ENCODE results near the gene ADAM33.

ADAM33 gene

DNA sequence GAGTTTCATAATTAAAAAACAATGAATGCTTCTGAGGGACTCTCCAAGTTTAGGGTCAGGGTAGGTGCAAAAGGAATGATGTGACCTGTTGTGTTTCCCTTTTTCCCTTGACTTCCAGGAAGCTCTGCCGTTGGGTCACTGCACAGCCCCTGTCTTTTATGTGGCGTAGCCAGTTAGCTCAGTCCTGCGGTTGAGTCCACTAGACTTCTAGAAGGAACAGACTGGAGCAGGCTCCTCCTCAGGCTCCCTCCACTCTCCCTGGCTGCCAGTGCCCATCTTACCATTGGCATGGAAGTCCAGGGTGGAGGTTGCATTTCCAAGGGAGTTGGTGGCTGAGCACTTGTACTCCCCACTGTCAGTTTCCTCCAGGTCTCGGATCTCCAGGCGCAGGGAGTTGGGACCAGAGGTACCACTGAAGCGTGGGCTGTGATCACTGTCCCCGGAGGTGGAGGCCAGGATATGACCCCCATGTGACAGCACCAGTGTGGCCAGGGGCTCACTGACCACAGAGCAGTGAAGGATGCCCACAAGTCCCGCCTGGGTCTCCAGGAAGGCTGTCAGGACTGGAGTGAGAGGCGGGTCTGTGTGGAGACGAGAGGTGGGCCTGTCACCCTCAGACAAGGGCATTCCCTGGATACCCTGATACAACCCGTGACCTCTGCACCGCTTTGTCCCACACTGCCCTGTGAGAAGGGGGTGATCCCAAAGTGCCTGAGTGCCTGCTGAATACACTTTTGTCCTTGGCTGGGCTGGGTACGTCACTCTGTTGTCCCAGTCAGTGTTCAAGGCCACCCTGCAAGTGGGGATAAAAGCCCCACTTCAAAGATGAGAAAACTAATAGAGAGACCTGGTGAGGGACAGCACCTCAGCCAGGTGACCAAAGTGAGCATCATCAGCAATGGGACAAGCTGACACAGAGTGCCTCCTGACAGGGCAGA, 19.5 kb upstream of the ADAM33 start:
- TF ChIP-seq, protein P1, sequence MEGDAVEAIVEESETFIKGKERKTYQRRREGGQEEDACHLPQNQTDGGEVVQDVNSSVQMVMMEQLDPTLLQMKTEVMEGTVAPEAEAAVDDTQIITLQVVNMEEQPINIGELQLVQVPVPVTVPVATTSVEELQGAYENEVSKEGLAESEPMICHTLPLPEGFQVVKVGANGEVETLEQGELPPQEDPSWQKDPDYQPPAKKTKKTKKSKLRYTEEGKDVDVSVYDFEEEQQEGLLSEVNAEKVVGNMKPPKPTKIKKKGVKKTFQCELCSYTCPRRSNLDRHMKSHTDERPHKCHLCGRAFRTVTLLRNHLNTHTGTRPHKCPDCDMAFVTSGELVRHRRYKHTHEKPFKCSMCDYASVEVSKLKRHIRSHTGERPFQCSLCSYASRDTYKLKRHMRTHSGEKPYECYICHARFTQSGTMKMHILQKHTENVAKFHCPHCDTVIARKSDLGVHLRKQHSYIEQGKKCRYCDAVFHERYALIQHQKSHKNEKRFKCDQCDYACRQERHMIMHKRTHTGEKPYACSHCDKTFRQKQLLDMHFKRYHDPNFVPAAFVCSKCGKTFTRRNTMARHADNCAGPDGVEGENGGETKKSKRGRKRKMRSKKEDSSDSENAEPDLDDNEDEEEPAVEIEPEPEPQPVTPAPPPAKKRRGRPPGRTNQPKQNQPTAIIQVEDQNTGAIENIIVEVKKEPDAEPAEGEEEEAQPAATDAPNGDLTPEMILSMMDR (IDR thresholded peaks at IDR 0.05) = no peak
- no peak overlapping the region for H3K4me3 ChIP-seq
- DNase-seq (ENCODE audit: low spot score) = peak; percentile 64

GRCh38 chr20:3699037-3699436, 17.2 kb upstream of the ADAM33 start:
- DNase-seq (ENCODE audit: low spot score) = no peak
- Histone ChIP-seq H3K27ac (no peak overlapping the region), H3K4me3 (no peak overlapping the region)
- TF ChIP-seq, protein P1 (IDR thresholded peaks at IDR 0.05) = no peak

More for the DNA sequence above, 19.5 kb upstream of the ADAM33 start:
- H3K27ac ChIP-seq = no peak overlapping the region

GRCh38 chr20:3698591-3699001, 16.8 kb upstream of the ADAM33 start:
- TF ChIP-seq, protein P1 (IDR thresholded peaks at IDR 0.05) = no peak
- DNase-seq (ENCODE audit: low spot score) = no peak
- no peak overlapping the region for H3K4me3 ChIP-seq
- no peak overlapping the region for H3K27ac ChIP-seq

- Histone ChIP-seq H3K27ac (no peak overlapping the region), H3K4me3 (no peak overlapping the region)
- TF ChIP-seq, protein P1 (IDR thresholded peaks at IDR 0.05) = no peak
- DNase-seq (ENCODE audit: low spot score) = peak; percentile 52
Observed at GRCh38 chr20:3697588-3698305, 15.9 kb upstream of the ADAM33 start.

DNA sequence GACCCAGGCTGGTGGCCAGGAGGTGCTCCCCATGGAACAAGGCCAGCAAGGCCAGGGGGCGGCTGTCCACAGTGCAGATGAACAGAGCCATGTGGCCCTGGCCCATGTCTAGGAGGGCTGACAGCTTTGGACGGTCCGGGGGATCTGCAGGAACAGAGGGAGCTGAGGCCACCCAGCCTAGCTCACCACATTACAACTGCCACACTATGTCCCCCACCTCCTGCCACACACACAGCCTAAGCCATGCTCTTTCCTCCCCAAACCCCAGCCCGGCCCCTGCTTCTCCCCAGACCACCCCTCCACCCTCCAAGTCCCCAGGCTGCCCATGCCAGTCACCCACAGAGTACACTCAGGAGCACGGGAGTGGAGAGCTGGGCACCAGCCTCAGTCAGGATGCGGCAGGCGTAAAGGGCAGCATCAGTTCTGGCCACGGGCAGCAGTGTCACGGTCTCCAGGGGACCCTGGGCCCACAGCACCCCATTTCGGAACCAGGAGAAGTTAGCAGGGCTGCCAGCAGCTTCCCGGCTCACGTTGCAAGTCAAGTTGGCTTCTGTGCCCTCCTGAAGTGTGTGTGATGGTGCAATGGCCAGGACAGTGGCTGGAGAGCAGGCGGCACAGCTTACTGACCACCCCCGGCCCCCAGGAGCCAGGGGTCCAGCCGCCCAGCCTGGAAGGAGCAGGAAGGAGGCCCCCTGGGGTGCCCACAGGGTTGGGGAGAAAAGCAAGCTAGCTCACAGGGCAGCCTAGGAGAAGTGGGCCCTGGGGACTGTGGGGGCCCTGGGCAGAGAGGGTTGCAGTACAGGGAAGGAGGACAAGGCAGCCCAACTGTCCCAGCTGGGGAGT, 15.2 kb upstream of the ADAM33 start:
- no peak overlapping the region for H3K4me3 ChIP-seq
- TF ChIP-seq, protein P1 (IDR thresholded peaks at IDR 0.05) = no peak
- DNase-seq (ENCODE audit: low spot score) = no peak
- no peak overlapping the region for H3K27ac ChIP-seq

GRCh38 chr20:3696200-3696599, 14.4 kb upstream of the ADAM33 start:
- DNase-seq (ENCODE audit: low spot score) = no peak
- Histone ChIP-seq H3K4me3 (no peak overlapping the region), H3K27ac (no peak overlapping the region)
- TF ChIP-seq, protein P1 (IDR thresholded peaks at IDR 0.05) = no peak

All from coronary artery (tissue), 2 donors.